SK-N-SH (cell line): ENCODE data around the gene ZNF202. TPM values are rescaled to one million over a fixed set of nuclear protein-coding genes. Genes with fewer than 3 reads are reported as not detected.

Experiments used
- CTCF ChIA-PET: fragments of 300-600, 350-600 bp; formaldehyde crosslinking; extraction: SDS; loops from one replicate; lab custom pipeline; 2021; lab: Yijun Ruan, JAX
- POLR2A ChIA-PET: fragments of 350-600 bp; sonication (Branson Sonifier 250); formaldehyde crosslinking; extraction: SDS; loops from one replicate; lab custom pipeline; 2020; ENCODE audit warnings: antibody characterized with exemption, inconsistent platforms; lab: Yijun Ruan, JAX
- DNase-seq: peaks from one replicate; pipeline ENCODE4 v3.0.0; 2012
- H2AFZ ChIP-seq: fragments of 200-600 bp; sonication (generic); 2 replicates; pipeline ENCODE4 v1.8.1; 2016; ENCODE audit warnings: antibody characterized with exemption, mild to moderate bottlenecking, low read depth
- H3F3A ChIP-seq: fragments of 200-600 bp; sonication (generic); replicated peaks from 2 replicates; pipeline ENCODE3; 2016; ENCODE audit warnings: antibody characterized with exemption, mild to moderate bottlenecking; ENCODE audit not compliant: insufficient read depth
- H3K27ac ChIP-seq, 2 experiments: fragments of 200-500 bp in 1 of 2; fragments of 200-600 bp in 1 of 2; sonication (Bioruptor generic) in 1 of 2; sonication (generic), shearing (Covaris generic) in 1 of 2; 2 replicates each; pipeline versions ENCODE4 v1.5.1 to v1.6.1; 2014 to 2016; ENCODE audit warnings: low read depth in 2 of 2, inconsistent platforms in 1 of 2, low read length in 1 of 2, mild to moderate bottlenecking in 1 of 2, mixed read lengths in 1 of 2
- H3K27me3 ChIP-seq: fragments of 200-600 bp; sonication (generic), shearing (Covaris generic); 2 replicates; pipeline ENCODE4 v1.6.1; 2016; ENCODE audit warnings: mixed run types; ENCODE audit not compliant: insufficient read depth
- H3K36me3 ChIP-seq, 2 experiments: fragments of 200-500 bp in 1 of 2; fragments of 200-600 bp in 1 of 2; sonication (Bioruptor generic) in 1 of 2; sonication (generic) in 1 of 2; replicated peaks in 1 of 2; 2 replicates each; pipeline versions ENCODE3 to v1.5.1; 2014 to 2016; ENCODE audit warnings: low read length in 1 of 2, mild to moderate bottlenecking in 1 of 2; ENCODE audit not compliant: insufficient read depth in 2 of 2, control insufficient read depth in 1 of 2
- H3K4me1 ChIP-seq, 2 experiments: fragments of 200-500 bp in 1 of 2; fragments of 200-600 bp in 1 of 2; sonication (Bioruptor generic) in 1 of 2; sonication (generic), shearing (Covaris generic) in 1 of 2; 2 replicates each; pipeline versions ENCODE4 v1.5.1 to v1.6.1; 2014 to 2016; ENCODE audit warnings: low read depth in 1 of 2, low read length in 1 of 2, mixed run types in 1 of 2; ENCODE audit not compliant: insufficient read depth in 2 of 2, control insufficient read depth in 1 of 2
- H3K4me2 ChIP-seq: fragments of 200-600 bp; sonication (generic), shearing (Covaris generic); 2 replicates; pipeline ENCODE4 v1.6.1; 2017; ENCODE audit warnings: mixed run types
- H3K4me3 ChIP-seq, 2 experiments: fragments of 200-500 bp in 1 of 2; fragments of 200-600 bp in 1 of 2; sonication (Bioruptor generic) in 1 of 2; sonication (generic), shearing (Covaris generic) in 1 of 2; 2 replicates each; pipeline versions ENCODE4 v1.5.1 to v1.8.1; 2014 to 2016; ENCODE audit warnings: low read depth in 2 of 2, inconsistent platforms in 1 of 2, low read length in 1 of 2, mild to moderate bottlenecking in 1 of 2, mixed read lengths in 1 of 2, moderate library complexity in 1 of 2
- H3K79me2 ChIP-seq: fragments of 200-600 bp; sonication (generic); 2 replicates; pipeline ENCODE4 v1.8.1; 2017; ENCODE audit warnings: mild to moderate bottlenecking; ENCODE audit not compliant: insufficient read depth
- H3K9ac ChIP-seq: fragments of 200-600 bp; sonication (generic); 2 replicates; pipeline ENCODE4 v1.6.1; 2017; ENCODE audit warnings: mixed run types
- H3K9me2 ChIP-seq: fragments of 200-600 bp; sonication (generic); 2 replicates; pipeline ENCODE4 v1.6.1; 2017; ENCODE audit warnings: mixed run types
- H3K9me3 ChIP-seq: fragments of 200-600 bp; sonication (generic); 2 replicates; pipeline ENCODE4 v1.6.1; 2017; ENCODE audit warnings: mixed run types, mild to moderate bottlenecking, moderate library complexity
- H4K20me1 ChIP-seq: fragments of 200-600 bp; sonication (generic); 2 replicates; pipeline ENCODE4 v1.6.1; 2017; ENCODE audit warnings: mild to moderate bottlenecking, mixed run types; ENCODE audit not compliant: insufficient read depth
- EP300 ChIP-seq, 2 experiments: IDR thresholded peaks; 2 replicates each; pipeline versions ENCODE4 v1.4.0 to v1.6.1; 2012; ENCODE audit warnings: borderline replicate concordance in 1 of 2, low read depth in 1 of 2, low read length in 1 of 2
- EZH2phosphoT487 ChIP-seq: fragments of 200-600 bp; sonication (generic); IDR thresholded peaks from 2 replicates; pipeline ENCODE4 v1.6.1; 2017; ENCODE audit warnings: low read depth, mixed run types, mild to moderate bottlenecking, antibody characterized with exemption, moderate library complexity, borderline replicate concordance
- FOSL2 ChIP-seq: IDR thresholded peaks from 2 replicates; pipeline ENCODE4 v1.4.0; 2012; ENCODE audit warnings: low read depth, mild to moderate bottlenecking, moderate library complexity, borderline replicate concordance
- FOXJ3 ChIP-seq: sonication (generic); formaldehyde crosslinking; IDR thresholded peaks from 2 replicates; pipeline ENCODE4 v1.5.1; 2020; ENCODE audit warnings: mild to moderate bottlenecking, missing genetic modification reagents
- FOXM1 ChIP-seq: IDR thresholded peaks from 2 replicates; pipeline ENCODE4 v1.4.0; 2012; ENCODE audit warnings: low read depth, mild to moderate bottlenecking
- GATA2 ChIP-seq: sonication (generic); formaldehyde crosslinking; IDR thresholded peaks from 2 replicates; pipeline ENCODE4 v1.5.0; 2020; ENCODE audit warnings: mild to moderate bottlenecking, missing genetic modification reagents
- MXI1 ChIP-seq: IDR thresholded peaks from 2 replicates; pipeline ENCODE4 v1.6.1; 2012; ENCODE audit warnings: mild to moderate bottlenecking, low read depth, low read length, improper control_type of control experiment
- SIN3A ChIP-seq: IDR thresholded peaks from 2 replicates; pipeline ENCODE4 v1.6.1; 2012; ENCODE audit warnings: low read depth, mild to moderate bottlenecking, low read length, moderate library complexity, borderline replicate concordance
- SMC3 ChIP-seq: IDR thresholded peaks from 2 replicates; pipeline ENCODE4 v1.6.1; 2012; ENCODE audit warnings: low read depth, low read length, improper control_type of control experiment
- TAF1 ChIP-seq: IDR thresholded peaks from 2 replicates; pipeline ENCODE4 v1.6.1; 2012; ENCODE audit warnings: low read depth, mild to moderate bottlenecking, low read length, moderate library complexity, borderline replicate concordance
- WGBS: methylation state at CpG from one replicate; pipeline ENCODE4 v1.1.6; 2017; ENCODE audit warnings: low lambda C conversion rate; 5-methylcytosine and 5-hydroxymethylcytosine counted together
- polyA plus RNA-seq, 3 experiments: library from polyadenylated mRNA; depleted of rRNA; stranded (reverse); fragments of >200 nt; gene quantifications; 2 replicates each; pipeline ENCODE4 v1.2.3, GENCODE V29; 2012
- TF ChIP-seq, protein P1 (sequence below): fragments of 150-350 bp; IDR thresholded peaks from 2 replicates; pipeline ENCODE4 v1.6.1; 2016; ENCODE audit warnings: mild to moderate bottlenecking, low read depth, low read length
- TF ChIP-seq, protein P2 (sequence below): IDR thresholded peaks from 2 replicates; pipeline ENCODE4 v1.6.1; 2012; ENCODE audit warnings: mild to moderate bottlenecking, low read depth, low read length, moderate library complexity

ZNF202 gene
- polyA plus RNA-seq, 1 of the 3 experiments (the other 2 are of a cell fraction), result 11.3 TPM

GRCh38 chr11:123702139-123702538 is 39.3 kb downstream of the ZNF202 start:
- DNase-seq, result no peak
- Histone ChIP-seq H3K9me3 (no peaks in the 10 kb centered on the region), H3K9me2 (no peaks in the 10 kb centered on the region), H4K20me1 (no peaks in the 10 kb centered on the region), H3K79me2 (no peaks in the 10 kb centered on the region), H3K4me3 (no peak overlapping the region), H2AFZ (no peak overlapping the region), H3K4me2 (no peak overlapping the region), H3K27ac (no peak overlapping the region), H3F3A (no peaks in the 10 kb centered on the region), H3K36me3 (no peaks in the 10 kb centered on the region), H3K27me3 (peaks cover 11% of the 10 kb centered on the region; the same call in 1 of the 2 replicates), H3K4me1 (peaks cover 0 to 2% of the 10 kb centered on the region in 2 experiments; a peak in 2 of 4 replicates), H3K9ac (no peak overlapping the region)
- WGBS, result 53% methylated on average over 5 of the region's 9 CpGs
- no peak for TF ChIP-seq EP300 (IDR thresholded peaks at IDR 0.05; ENCODE audit: borderline replicate concordance in 1 of 2, low read depth in 1 of 2, low read length in 1 of 2)
- no peak for TF ChIP-seq MXI1
- no peak for TF ChIP-seq FOSL2
- no peak for TF ChIP-seq SIN3A
- no peak for TF ChIP-seq SMC3
- no peak for TF ChIP-seq EZH2phosphoT487
- TF ChIP-seq GATA2 (CRISPR knock-in tag), result no peak
- no peak for TF ChIP-seq TAF1
- no peak for TF ChIP-seq FOXJ3 (CRISPR knock-in tag)
- TF ChIP-seq, protein P1, sequence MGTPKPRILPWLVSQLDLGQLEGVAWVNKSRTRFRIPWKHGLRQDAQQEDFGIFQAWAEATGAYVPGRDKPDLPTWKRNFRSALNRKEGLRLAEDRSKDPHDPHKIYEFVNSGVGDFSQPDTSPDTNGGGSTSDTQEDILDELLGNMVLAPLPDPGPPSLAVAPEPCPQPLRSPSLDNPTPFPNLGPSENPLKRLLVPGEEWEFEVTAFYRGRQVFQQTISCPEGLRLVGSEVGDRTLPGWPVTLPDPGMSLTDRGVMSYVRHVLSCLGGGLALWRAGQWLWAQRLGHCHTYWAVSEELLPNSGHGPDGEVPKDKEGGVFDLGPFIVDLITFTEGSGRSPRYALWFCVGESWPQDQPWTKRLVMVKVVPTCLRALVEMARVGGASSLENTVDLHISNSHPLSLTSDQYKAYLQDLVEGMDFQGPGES, result no peak
- POLR2A ChIA-PET, result no interaction called here
- CTCF ChIA-PET, result interaction anchor here (1.1 to 15.3 kb wide), 4 partner anchors 9 to 122 kb away, joined by 6 to 441 read pairs (median 207); partner anchors contain the start of gene SCN3B

DNA sequence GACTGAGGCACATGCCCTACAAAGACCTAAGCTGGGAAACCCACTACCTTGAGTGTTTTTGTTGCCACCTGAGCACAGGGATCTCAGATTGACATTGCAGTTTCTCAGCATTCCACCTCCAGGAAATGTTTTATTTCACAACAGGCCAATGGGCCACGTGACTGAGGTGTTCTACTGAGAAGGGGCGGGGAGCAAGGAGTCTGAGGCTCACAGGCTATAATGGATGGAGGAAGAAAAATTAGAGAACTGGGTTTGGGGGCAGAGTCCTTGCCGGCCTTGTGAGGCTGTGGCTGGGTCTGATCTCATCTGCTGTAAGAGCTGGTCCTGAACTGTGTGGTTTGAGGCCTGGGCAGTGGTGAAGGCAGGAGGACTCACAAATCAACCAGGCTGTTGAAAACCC is 40.7 kb downstream of the ZNF202 start:
- H3K36me3 ChIP-seq, result no peaks in the 10 kb centered on the region
- no peak overlapping the region for H3K4me2 ChIP-seq
- peaks cover 11% of the 10 kb centered on the region; the same call in 1 of the 2 replicates for H3K27me3 ChIP-seq
- no peak overlapping the region for H3K4me3 ChIP-seq
- no peaks in the 10 kb centered on the region for H3K9me2 ChIP-seq
- peaks cover 0 to 2% of the 10 kb centered on the region in 2 experiments; a peak in 2 of 4 replicates for H3K4me1 ChIP-seq
- no peak for TF ChIP-seq TAF1
- TF ChIP-seq, protein P2, sequence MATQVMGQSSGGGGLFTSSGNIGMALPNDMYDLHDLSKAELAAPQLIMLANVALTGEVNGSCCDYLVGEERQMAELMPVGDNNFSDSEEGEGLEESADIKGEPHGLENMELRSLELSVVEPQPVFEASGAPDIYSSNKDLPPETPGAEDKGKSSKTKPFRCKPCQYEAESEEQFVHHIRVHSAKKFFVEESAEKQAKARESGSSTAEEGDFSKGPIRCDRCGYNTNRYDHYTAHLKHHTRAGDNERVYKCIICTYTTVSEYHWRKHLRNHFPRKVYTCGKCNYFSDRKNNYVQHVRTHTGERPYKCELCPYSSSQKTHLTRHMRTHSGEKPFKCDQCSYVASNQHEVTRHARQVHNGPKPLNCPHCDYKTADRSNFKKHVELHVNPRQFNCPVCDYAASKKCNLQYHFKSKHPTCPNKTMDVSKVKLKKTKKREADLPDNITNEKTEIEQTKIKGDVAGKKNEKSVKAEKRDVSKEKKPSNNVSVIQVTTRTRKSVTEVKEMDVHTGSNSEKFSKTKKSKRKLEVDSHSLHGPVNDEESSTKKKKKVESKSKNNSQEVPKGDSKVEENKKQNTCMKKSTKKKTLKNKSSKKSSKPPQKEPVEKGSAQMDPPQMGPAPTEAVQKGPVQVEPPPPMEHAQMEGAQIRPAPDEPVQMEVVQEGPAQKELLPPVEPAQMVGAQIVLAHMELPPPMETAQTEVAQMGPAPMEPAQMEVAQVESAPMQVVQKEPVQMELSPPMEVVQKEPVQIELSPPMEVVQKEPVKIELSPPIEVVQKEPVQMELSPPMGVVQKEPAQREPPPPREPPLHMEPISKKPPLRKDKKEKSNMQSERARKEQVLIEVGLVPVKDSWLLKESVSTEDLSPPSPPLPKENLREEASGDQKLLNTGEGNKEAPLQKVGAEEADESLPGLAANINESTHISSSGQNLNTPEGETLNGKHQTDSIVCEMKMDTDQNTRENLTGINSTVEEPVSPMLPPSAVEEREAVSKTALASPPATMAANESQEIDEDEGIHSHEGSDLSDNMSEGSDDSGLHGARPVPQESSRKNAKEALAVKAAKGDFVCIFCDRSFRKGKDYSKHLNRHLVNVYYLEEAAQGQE, result no peak
- no peak for TF ChIP-seq FOXM1
- H2AFZ ChIP-seq, result no peak overlapping the region
- no peaks in the 10 kb centered on the region for H4K20me1 ChIP-seq
- POLR2A ChIA-PET, result no interaction called here
- H3F3A ChIP-seq, result no peaks in the 10 kb centered on the region
- H3K9ac ChIP-seq, result no peak overlapping the region
- CTCF ChIA-PET, result interaction anchor here (0.8 to 7.1 kb wide), 5 partner anchors 11 to 141 kb away, joined by 3 to 26 read pairs (median 4); no protein-coding TSS in a partner anchor
- H3K79me2 ChIP-seq, result no peaks in the 10 kb centered on the region
- H3K27ac ChIP-seq, result no peak overlapping the region
- WGBS, result 51% methylated on average over 3 of the region's 3 CpGs
- H3K9me3 ChIP-seq, result no peaks in the 10 kb centered on the region
- no peak for DNase-seq
